WERI-Rb-1 (cell line): ENCODE data around the gene SPARCL1.

Experiments used
- DNase-seq: peaks from one replicate; pipeline ENCODE4 v3.0.0-alpha.2; 2020
- H3K27ac ChIP-seq: fragments of 250-450 bp; sonication (Bioruptor Pico); 2 replicates; pipeline ENCODE4 v1.5.1; 2020; ENCODE audit warnings: mild to moderate bottlenecking, moderate library complexity
- H3K27me3 ChIP-seq: fragments of 250-450 bp; sonication (Bioruptor Pico); 2 replicates; pipeline ENCODE4 v1.5.1; 2021; ENCODE audit warnings: mild to moderate bottlenecking, low read depth, moderate library complexity; ENCODE audit not compliant: insufficient read depth, severe bottlenecking
- H3K36me3 ChIP-seq: fragments of 250-450 bp; sonication (Bioruptor Pico); 2 replicates; pipeline ENCODE4 v1.5.1; 2020; ENCODE audit warnings: mild to moderate bottlenecking, moderate library complexity
- H3K4me3 ChIP-seq: 2 replicates; pipeline ENCODE4 v1.5.1; 2011; ENCODE audit warnings: low read depth, mild to moderate bottlenecking, control low read depth, low read length
- H3K9me3 ChIP-seq: fragments of 250-450 bp; sonication (Bioruptor Pico); 2 replicates; pipeline ENCODE4 v1.5.1; 2021; ENCODE audit warnings: mild to moderate bottlenecking, moderate library complexity; ENCODE audit not compliant: severe bottlenecking
- CTCF ChIP-seq: IDR thresholded peaks from 2 replicates; pipeline ENCODE4 v1.5.1; 2011; ENCODE audit warnings: low read depth, mild to moderate bottlenecking, control low read depth, inconsistent platforms, low read length

The SPARCL1 gene

GRCh38 chr4:87555773-87556619 lies 26.8 kb upstream of the SPARCL1 start:
- Histone ChIP-seq H3K4me3 (no peak overlapping the region), H3K27me3 (no peaks in the 10 kb centered on the region), H3K27ac (no peak overlapping the region), H3K36me3 (no peaks in the 10 kb centered on the region), H3K9me3 (no peaks in the 10 kb centered on the region)
- DNase-seq: no peak
- TF ChIP-seq CTCF: no peak

- DNase-seq: no peak
- H3K4me3 ChIP-seq: no peak overlapping the region
- no peaks in the 10 kb centered on the region for H3K9me3 ChIP-seq
- no peaks in the 10 kb centered on the region for H3K36me3 ChIP-seq
- no peak overlapping the region for H3K27ac ChIP-seq
- H3K27me3 ChIP-seq: no peaks in the 10 kb centered on the region
- no peak for TF ChIP-seq CTCF
Observed at GRCh38 chr4:87553182-87553581, 24.0 kb upstream of the SPARCL1 start.

- Histone ChIP-seq H3K27ac (no peak overlapping the region), H3K4me3 (no peak overlapping the region), H3K27me3 (no peaks in the 10 kb centered on the region), H3K9me3 (no peaks in the 10 kb centered on the region), H3K36me3 (no peaks in the 10 kb centered on the region)
- TF ChIP-seq CTCF: no peak
- DNase-seq: no peak
Observed at GRCh38 chr4:87551361-87551760, 22.2 kb upstream of the SPARCL1 start.

- TF ChIP-seq CTCF: no peak
- no peak overlapping the region for H3K27ac ChIP-seq
Observed at GRCh38 chr4:87547016-87547708, 18.0 kb upstream of the SPARCL1 start.

GRCh38 chr4:87545052-87545451 lies 15.9 kb upstream of the SPARCL1 start:
- DNase-seq: no peak
- H3K9me3 ChIP-seq: no peaks in the 10 kb centered on the region

More at GRCh38 chr4:87547016-87547708, 18.0 kb upstream of the SPARCL1 start:
- H3K27me3 ChIP-seq: no peaks in the 10 kb centered on the region
- no peak overlapping the region for H3K4me3 ChIP-seq
- H3K36me3 ChIP-seq: no peaks in the 10 kb centered on the region
- no peaks in the 10 kb centered on the region for H3K9me3 ChIP-seq
- no peak for DNase-seq

More at GRCh38 chr4:87545052-87545451, 15.9 kb upstream of the SPARCL1 start:
- H3K27ac ChIP-seq: no peak overlapping the region
- H3K36me3 ChIP-seq: no peaks in the 10 kb centered on the region
- no peak for TF ChIP-seq CTCF
- no peaks in the 10 kb centered on the region for H3K27me3 ChIP-seq
- no peak overlapping the region for H3K4me3 ChIP-seq
